ENCODE results near the gene FUBP1. TPM values are rescaled to one million over a fixed set of nuclear protein-coding genes. Genes with fewer than 3 reads are reported as not detected.

FUBP1 gene
- total and polyA plus RNA-seq, 2 donors from 2014 or later = 63.7 to 151 TPM

GRCh38 chr1:77951328-77951727 is 27.5 kb downstream of the FUBP1 start:
- FAIRE-seq (no peak), DNase-seq (no peak)
- peaks cover 0 to 10% (median 2%) of the 10 kb centered on the region in 3 donors for H3K4me1 ChIP-seq (ENCODE audit: control insufficient read depth in 2 of 3, insufficient read depth in 2 of 3, low read depth in 1 of 3, low read length in 3 of 3)
- H3K9me3 ChIP-seq (ENCODE audit: control insufficient read depth in 2 of 3, insufficient read depth in 1 of 3, low read length in 3 of 3) = no peaks in the 10 kb centered on the region
- intact Hi-C loops (cut with DNase I) = no loop called here
- H3K36me3 ChIP-seq (ENCODE audit: control insufficient read depth in 2 of 3, insufficient read depth in 3 of 3, low read length in 3 of 3) = peaks cover 16 to 55% (median 21%) of the 10 kb centered on the region in 3 donors
- no peaks in the 10 kb centered on the region for H3K27me3 ChIP-seq (ENCODE audit: control insufficient read depth, insufficient read depth, low read length)
- TF ChIP-seq, protein P1, sequence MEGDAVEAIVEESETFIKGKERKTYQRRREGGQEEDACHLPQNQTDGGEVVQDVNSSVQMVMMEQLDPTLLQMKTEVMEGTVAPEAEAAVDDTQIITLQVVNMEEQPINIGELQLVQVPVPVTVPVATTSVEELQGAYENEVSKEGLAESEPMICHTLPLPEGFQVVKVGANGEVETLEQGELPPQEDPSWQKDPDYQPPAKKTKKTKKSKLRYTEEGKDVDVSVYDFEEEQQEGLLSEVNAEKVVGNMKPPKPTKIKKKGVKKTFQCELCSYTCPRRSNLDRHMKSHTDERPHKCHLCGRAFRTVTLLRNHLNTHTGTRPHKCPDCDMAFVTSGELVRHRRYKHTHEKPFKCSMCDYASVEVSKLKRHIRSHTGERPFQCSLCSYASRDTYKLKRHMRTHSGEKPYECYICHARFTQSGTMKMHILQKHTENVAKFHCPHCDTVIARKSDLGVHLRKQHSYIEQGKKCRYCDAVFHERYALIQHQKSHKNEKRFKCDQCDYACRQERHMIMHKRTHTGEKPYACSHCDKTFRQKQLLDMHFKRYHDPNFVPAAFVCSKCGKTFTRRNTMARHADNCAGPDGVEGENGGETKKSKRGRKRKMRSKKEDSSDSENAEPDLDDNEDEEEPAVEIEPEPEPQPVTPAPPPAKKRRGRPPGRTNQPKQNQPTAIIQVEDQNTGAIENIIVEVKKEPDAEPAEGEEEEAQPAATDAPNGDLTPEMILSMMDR (IDR thresholded peaks at IDR 0.05; ENCODE audit: borderline replicate concordance, extremely low read depth, insufficient read depth) = no peak
- H3K9ac ChIP-seq (ENCODE audit: low read length in 3 of 3) = no peak overlapping the region
- H3K27ac ChIP-seq (ENCODE audit: low read depth in 2 of 2, low read length in 2 of 2) = no peak overlapping the region
- H3K4me3 ChIP-seq (ENCODE audit: low read length in 3 of 3) = no peak overlapping the region

GRCh38 chr1:77950873-77951272 is 28.0 kb downstream of the FUBP1 start:
- DNase-seq (no peak), FAIRE-seq (no peak)
- Histone ChIP-seq H3K9ac (ENCODE audit: low read length in 3 of 3) (no peak overlapping the region), H3K36me3 (ENCODE audit: control insufficient read depth in 2 of 3, insufficient read depth in 3 of 3, low read length in 3 of 3) (peaks cover 16 to 53% (median 20%) of the 10 kb centered on the region in 3 donors), H3K4me3 (ENCODE audit: low read length in 3 of 3) (no peak overlapping the region), H3K9me3 (ENCODE audit: control insufficient read depth in 2 of 3, insufficient read depth in 1 of 3, low read length in 3 of 3) (no peaks in the 10 kb centered on the region), H3K27ac (ENCODE audit: low read depth in 2 of 2, low read length in 2 of 2) (no peak overlapping the region), H3K4me1 (ENCODE audit: control insufficient read depth in 2 of 3, insufficient read depth in 2 of 3, low read depth in 1 of 3, low read length in 3 of 3) (peaks cover 0 to 10% (median 2%) of the 10 kb centered on the region in 3 donors), H3K27me3 (ENCODE audit: control insufficient read depth, insufficient read depth, low read length) (no peaks in the 10 kb centered on the region)
- TF ChIP-seq, protein P1 (IDR thresholded peaks at IDR 0.05; ENCODE audit: borderline replicate concordance, extremely low read depth, insufficient read depth) = no peak
- intact Hi-C loops (cut with DNase I) = no loop called here

GRCh38 chr1:77948841-77949424 is 29.9 kb downstream of the FUBP1 start:
- H3K27ac ChIP-seq (ENCODE audit: low read depth in 2 of 2, low read length in 2 of 2) = no peak overlapping the region
- peaks cover 13 to 44% (median 17%) of the 10 kb centered on the region in 3 donors for H3K36me3 ChIP-seq (ENCODE audit: control insufficient read depth in 2 of 3, insufficient read depth in 3 of 3, low read length in 3 of 3)
- no peak overlapping the region for H3K9ac ChIP-seq (ENCODE audit: low read length in 3 of 3)
- H3K4me3 ChIP-seq (ENCODE audit: low read length in 3 of 3) = no peak overlapping the region
- TF ChIP-seq, protein P1 (IDR thresholded peaks at IDR 0.05; ENCODE audit: borderline replicate concordance, extremely low read depth, insufficient read depth) = peak; percentile 10
- FAIRE-seq (no peak), DNase-seq (peak in 1 of 5 donors; percentile 13)
- H3K4me1 ChIP-seq (ENCODE audit: control insufficient read depth in 2 of 3, insufficient read depth in 2 of 3, low read depth in 1 of 3, low read length in 3 of 3) = peaks cover 0 to 10% (median 2%) of the 10 kb centered on the region in 3 donors
- H3K9me3 ChIP-seq (ENCODE audit: control insufficient read depth in 2 of 3, insufficient read depth in 1 of 3, low read length in 3 of 3) = no peaks in the 10 kb centered on the region
- H3K27me3 ChIP-seq (ENCODE audit: control insufficient read depth, insufficient read depth, low read length) = no peaks in the 10 kb centered on the region
- intact Hi-C loops (cut with DNase I) = no loop called here
